ENCODE results near the gene PERM1.

PERM1 gene

GRCh38 chr1:958823-959730, 22.8 kb downstream of the PERM1 start, which contains the start of gene NOC2L:
Gene NOC2L (minus strand): TSS chr1:959256. CDS start chr1:959240, 16 bp downstream.
- no peaks in the 10 kb centered on the region for H3K9me3 ChIP-seq (ENCODE audit: severe bottlenecking)
- DNase-seq (ENCODE audit: low spot score), result peak; percentile 87
- peaks cover 7% of the 10 kb centered on the region for H3K4me1 ChIP-seq (ENCODE audit: insufficient read depth, poor library complexity, severe bottlenecking)
- H3K27me3 ChIP-seq (ENCODE audit: insufficient read depth, poor library complexity, severe bottlenecking), result no peaks in the 10 kb centered on the region
- no peak for TF ChIP-seq CTCF (IDR thresholded peaks at IDR 0.05; ENCODE audit: poor library complexity, severe bottlenecking)
- peak within 1 kb of the TSS; percentile 28 for H3K27ac ChIP-seq (ENCODE audit: poor library complexity, severe bottlenecking)
- peak within 1 kb of the TSS; percentile 100 for H3K4me3 ChIP-seq (ENCODE audit: severe bottlenecking)
- peak; percentile 86 for ATAC-seq (ENCODE audit: low read depth)
- peaks cover 29% of the 10 kb centered on the region for H3K36me3 ChIP-seq (ENCODE audit: low read depth)

- peaks cover 7% of the 10 kb centered on the region for H3K4me1 ChIP-seq (ENCODE audit: insufficient read depth, poor library complexity, severe bottlenecking)
- no peaks in the 10 kb centered on the region for H3K27me3 ChIP-seq (ENCODE audit: insufficient read depth, poor library complexity, severe bottlenecking)
- peaks cover 46% of the 10 kb centered on the region for H3K36me3 ChIP-seq (ENCODE audit: low read depth)
- no peak overlapping the region for H3K27ac ChIP-seq (ENCODE audit: poor library complexity, severe bottlenecking)
- H3K9me3 ChIP-seq (ENCODE audit: severe bottlenecking), result no peaks in the 10 kb centered on the region
- DNase-seq (ENCODE audit: low spot score) (no peak), ATAC-seq (ENCODE audit: low read depth) (no peak)
- no peak for TF ChIP-seq CTCF (IDR thresholded peaks at IDR 0.05; ENCODE audit: poor library complexity, severe bottlenecking)
- no peak overlapping the region for H3K4me3 ChIP-seq (ENCODE audit: severe bottlenecking)
These were observed 25.3 kb downstream of the PERM1 start for GRCh38 chr1:956636-957035.

- Histone ChIP-seq H3K36me3 (ENCODE audit: low read depth) (peaks cover 58% of the 10 kb centered on the region), H3K4me3 (ENCODE audit: severe bottlenecking) (no peak overlapping the region), H3K9me3 (ENCODE audit: severe bottlenecking) (no peaks in the 10 kb centered on the region), H3K4me1 (ENCODE audit: insufficient read depth, poor library complexity, severe bottlenecking) (peaks cover 7% of the 10 kb centered on the region), H3K27me3 (ENCODE audit: insufficient read depth, poor library complexity, severe bottlenecking) (no peaks in the 10 kb centered on the region), H3K27ac (ENCODE audit: poor library complexity, severe bottlenecking) (no peak overlapping the region)
- no peak for ATAC-seq (ENCODE audit: low read depth)
- DNase-seq (ENCODE audit: low spot score), result no peak
- TF ChIP-seq CTCF (IDR thresholded peaks at IDR 0.05; ENCODE audit: poor library complexity, severe bottlenecking), result no peak
These were observed 26.4 kb downstream of the PERM1 start for GRCh38 chr1:955474-955873.

- Histone ChIP-seq H3K9me3 (ENCODE audit: severe bottlenecking) (no peaks in the 10 kb centered on the region), H3K4me3 (ENCODE audit: severe bottlenecking) (no peak overlapping the region), H3K36me3 (ENCODE audit: low read depth) (peaks cover 63% of the 10 kb centered on the region), H3K27me3 (ENCODE audit: insufficient read depth, poor library complexity, severe bottlenecking) (no peaks in the 10 kb centered on the region), H3K27ac (ENCODE audit: poor library complexity, severe bottlenecking) (no peak overlapping the region), H3K4me1 (ENCODE audit: insufficient read depth, poor library complexity, severe bottlenecking) (peaks cover 7% of the 10 kb centered on the region)
- ATAC-seq (ENCODE audit: low read depth) (no peak), DNase-seq (ENCODE audit: low spot score) (no peak)
- TF ChIP-seq CTCF (IDR thresholded peaks at IDR 0.05; ENCODE audit: poor library complexity, severe bottlenecking), result no peak
These were observed 27.0 kb downstream of the PERM1 start for GRCh38 chr1:954927-955326.

All from RWPE2 (cell line).